GM12801 (cell line): ENCODE measurements around the gene SRPK2.

ENCODE experiments used
- TF ChIP-seq, protein P1 (sequence below): IDR thresholded peaks from one replicate; pipeline ENCODE4 v1.5.1; 2011; ENCODE audit warnings: control low read depth; ENCODE audit not compliant: insufficient read length; ENCODE audit errors: extremely low read depth

SRPK2 gene

DNA sequence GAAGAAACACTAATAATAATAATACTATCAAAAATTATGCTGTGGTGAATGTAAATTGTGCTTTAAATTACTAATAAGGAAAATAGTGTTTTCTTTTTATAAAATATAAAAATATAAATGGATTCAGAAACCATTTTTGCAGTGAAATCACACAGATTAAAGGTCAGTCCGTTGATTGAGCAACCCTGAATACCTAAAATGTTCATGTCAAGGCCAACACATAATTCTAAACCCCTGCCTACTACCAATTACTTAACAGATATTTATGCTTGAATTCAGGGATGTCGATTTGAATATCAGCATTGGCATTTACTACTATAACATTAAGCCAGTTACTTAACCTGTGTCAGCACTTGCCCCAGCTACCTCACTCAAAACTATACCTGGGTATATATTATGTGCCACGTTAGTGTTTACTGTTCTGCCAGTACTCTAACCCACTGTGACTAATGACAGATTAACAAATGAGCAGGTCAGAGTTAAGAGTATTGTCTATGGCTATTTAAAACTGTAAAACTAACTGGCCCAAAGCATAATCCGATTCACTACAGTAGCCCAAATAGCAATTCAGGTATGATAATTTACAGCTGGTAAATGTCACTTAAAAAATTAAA lies 209.7 kb downstream of the SRPK2 start:
- TF ChIP-seq, protein P1, sequence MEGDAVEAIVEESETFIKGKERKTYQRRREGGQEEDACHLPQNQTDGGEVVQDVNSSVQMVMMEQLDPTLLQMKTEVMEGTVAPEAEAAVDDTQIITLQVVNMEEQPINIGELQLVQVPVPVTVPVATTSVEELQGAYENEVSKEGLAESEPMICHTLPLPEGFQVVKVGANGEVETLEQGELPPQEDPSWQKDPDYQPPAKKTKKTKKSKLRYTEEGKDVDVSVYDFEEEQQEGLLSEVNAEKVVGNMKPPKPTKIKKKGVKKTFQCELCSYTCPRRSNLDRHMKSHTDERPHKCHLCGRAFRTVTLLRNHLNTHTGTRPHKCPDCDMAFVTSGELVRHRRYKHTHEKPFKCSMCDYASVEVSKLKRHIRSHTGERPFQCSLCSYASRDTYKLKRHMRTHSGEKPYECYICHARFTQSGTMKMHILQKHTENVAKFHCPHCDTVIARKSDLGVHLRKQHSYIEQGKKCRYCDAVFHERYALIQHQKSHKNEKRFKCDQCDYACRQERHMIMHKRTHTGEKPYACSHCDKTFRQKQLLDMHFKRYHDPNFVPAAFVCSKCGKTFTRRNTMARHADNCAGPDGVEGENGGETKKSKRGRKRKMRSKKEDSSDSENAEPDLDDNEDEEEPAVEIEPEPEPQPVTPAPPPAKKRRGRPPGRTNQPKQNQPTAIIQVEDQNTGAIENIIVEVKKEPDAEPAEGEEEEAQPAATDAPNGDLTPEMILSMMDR = no peak

DNA sequence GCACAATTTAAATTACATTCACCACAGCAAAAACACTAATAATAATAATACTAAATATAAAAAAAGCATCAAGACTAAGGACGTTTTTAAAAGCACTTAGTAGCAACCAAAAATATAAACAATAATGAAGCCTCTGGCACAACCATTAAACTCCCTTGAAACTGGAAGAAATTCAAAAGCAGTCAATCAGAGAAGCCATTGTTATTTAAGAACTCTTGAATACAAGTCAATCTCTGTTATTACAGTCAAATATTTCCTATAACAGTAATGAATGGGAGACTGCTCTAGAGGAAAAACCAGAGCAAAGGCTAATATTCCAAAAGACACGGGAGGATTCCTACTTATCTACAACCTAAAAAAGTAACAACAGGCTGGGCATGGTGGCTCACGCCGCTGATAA lies 210.5 kb downstream of the SRPK2 start:
- TF ChIP-seq, protein P1 = no peak

DNA sequence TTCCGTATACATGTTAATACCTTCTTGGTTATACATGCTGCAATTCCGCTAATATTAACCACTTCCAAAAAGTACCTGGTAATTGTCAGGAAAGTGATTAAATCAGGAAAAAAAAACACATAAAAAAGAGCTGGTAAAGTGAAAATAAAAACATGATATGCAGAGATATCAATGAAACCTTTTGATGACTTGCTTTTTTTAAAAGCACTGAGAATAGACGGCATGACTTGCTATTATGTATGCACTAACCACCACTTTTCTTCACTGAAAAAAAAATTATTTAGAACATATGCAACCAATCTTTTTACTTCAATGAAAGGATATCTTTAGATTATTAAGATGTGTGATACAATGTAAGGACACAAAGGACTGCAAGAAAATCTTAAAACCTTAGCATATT lies 211.7 kb downstream of the SRPK2 start:
- TF ChIP-seq, protein P1 = no peak

DNA sequence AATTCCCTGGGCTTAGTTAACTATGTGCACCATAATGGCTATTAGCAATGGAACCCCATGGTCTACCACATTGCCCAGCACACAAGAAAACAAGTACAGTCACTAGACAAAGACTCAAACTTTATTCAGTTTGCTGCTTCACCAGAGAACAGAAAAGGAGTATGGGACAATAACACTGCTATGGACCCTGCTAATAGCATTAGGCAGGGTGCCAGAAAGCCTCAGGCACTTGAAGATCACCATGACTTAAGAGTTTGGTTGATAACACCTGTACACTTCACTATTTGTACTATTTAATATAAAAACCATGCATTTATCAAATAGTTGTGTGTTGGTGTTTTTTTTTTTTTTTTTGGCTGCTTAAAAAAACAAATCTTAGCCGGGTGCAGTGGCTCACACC lies 215.1 kb downstream of the SRPK2 start:
- TF ChIP-seq, protein P1 = no peak

DNA sequence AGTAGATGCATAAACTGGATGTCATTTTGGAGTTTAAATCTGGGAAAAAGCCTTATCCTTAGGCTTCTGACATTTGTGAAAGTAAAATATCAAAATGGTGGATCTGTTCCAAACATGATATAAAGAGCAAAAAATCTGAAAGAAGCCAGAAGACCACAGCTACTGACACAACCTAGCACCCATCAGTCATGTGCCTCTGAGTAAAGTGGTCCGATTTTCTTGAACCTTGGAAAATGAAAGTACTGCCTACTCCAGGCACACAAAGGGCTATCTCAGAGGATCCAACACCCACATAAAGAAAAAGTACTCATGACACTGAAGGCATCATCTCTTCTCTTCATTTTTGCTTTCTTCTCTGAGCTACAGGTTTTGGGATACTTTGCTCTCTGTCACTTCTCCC lies 224.0 kb downstream of the SRPK2 start:
- TF ChIP-seq, protein P1 = no peak

DNA sequence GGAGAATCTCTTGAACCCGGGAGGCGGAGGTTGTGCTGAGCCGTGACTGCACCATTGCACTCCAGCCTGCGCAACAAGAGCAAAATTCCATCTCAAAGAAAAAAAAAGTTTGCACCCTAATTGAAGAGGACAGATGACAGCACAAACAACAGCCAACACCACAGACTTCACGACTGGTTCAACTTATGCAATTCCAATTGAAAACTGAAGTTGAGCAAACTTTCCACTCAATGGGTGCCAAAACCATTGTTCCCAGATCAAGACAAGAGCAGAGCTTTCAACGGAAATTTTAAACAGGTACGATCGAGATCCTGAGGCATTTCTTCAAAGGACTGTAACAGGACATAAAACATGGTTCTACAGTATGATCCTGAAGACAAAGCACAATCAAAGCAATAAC lies 225.0 kb downstream of the SRPK2 start:
- TF ChIP-seq, protein P1 = no peak

DNA sequence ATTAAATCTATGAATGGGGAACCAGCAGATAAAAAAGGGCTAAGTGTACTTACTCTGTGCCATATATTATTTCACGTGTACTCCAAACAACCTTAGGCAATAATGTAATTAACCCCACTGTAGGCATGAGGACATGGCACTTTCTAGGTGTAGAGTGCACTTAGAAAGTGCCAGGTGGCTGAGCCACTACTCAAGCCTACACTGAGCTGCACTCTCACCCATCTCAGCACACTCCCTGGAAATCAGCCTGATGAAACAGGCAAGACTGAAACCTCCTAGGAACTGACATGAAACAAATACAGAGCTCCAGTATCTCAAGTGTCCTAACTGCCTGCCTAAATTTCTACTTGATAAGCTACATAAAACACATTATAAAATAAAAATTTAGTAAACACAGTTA lies 227.4 kb downstream of the SRPK2 start:
- TF ChIP-seq, protein P1 = no peak
